Measurements from ENCODE around the gene SHROOM4.

The SHROOM4 gene

DNA sequence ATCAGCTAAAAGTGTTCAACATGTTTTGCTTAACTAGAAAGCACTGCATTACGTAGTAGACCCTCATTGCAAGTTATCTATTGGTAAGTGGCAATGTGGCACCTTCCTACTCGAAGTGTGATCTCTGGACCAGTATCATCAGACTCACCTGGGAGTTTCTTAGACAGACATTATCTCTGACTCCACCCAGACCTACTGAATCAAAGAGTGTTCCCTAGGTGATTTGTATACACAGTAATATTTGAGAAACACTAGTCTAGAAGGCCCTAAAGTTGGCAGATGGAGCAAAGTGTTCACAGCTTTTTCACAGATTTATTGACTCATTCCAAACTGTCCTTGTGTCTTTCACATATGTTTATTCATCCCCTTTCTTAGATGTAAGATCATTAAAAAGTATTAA is 35.7 kb downstream of the SHROOM4 start:
- no peak for DNase-seq (ENCODE audit: low read depth in 3 of 3)

DNA sequence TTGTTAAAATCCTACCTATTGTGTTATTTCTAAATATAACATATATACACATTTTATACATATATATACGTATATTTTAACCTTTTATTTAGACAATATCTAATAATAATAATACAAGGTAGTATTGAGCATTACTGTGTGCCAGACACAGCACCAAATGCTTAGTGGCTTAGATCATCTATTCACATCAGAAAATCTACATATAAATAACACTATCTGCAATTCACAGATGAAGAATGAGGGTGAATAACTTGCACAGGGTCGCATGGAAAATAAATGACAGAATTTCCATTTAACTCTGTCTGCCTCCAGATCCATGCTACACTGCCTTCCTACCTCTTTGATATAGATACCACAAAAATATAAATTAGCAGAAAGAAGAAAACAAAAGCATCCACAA is 37.7 kb downstream of the SHROOM4 start:
- no peak for DNase-seq (ENCODE audit: low read depth in 3 of 3)

DNA sequence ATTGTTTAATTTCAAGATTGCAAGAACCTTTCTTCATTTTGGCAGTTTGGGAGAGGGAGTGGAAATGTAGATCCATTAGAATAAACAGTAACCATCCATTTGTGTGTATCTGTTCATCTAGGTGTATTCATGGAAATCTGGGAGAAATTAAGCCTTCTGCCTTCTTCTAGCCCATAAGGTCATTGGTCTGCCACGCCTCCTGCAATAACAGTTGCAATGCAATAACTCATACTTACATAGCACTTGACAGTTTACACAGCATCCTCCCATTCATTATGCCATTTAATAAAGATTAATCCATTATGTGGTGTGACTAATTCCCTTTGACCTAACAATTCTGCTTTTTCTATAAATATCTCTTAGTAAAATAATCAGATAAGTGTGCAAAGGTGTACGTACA is 42.6 kb downstream of the SHROOM4 start:
- no peak for DNase-seq (ENCODE audit: low read depth in 3 of 3)

DNA sequence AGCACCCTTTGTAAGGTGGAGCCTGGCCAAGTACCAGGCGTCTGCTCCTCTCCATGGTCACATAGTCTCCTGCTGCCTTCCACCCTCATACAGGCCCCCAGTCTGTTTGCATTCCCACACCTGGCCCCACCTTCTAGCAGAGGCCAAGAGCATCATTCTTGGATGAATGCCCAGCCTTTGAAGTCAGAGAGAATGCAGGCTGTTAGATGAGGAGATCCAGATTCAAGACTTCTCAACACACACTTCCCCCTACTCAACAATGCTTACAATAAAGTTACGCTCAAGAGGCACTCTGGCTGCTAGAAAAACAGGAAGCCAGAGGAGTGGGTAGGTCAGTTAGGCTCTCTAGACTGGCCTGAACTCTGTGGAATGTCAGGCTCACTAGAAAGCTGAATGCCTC is 43.3 kb downstream of the SHROOM4 start:
- DNase-seq (ENCODE audit: low read depth in 3 of 3): no peak

GRCh38 chrX:50769389-50770063 is 44.5 kb downstream of the SHROOM4 start:
- DNase-seq (ENCODE audit: low read depth in 3 of 3): no peak

DNA sequence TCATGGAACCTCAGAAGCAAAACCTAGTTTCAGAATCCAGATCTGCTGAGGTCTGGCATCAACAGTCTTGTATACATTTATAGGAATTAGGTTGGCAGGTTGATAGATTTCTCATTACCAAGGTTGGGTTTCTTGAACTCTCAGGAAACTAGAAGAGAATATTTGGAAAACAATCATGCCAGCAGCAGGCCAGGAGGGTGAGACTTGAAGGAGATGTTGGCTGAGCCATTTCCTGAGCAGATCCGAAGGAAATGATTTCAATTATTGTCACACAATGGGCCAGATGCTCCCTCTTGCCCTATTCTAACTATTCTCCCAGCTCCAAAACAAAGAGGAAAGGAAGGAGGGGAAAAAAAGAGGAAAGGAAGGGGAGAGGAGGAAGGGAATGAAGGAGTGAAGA is 45.2 kb downstream of the SHROOM4 start:
- DNase-seq (ENCODE audit: low read depth in 3 of 3): no peak

DNA sequence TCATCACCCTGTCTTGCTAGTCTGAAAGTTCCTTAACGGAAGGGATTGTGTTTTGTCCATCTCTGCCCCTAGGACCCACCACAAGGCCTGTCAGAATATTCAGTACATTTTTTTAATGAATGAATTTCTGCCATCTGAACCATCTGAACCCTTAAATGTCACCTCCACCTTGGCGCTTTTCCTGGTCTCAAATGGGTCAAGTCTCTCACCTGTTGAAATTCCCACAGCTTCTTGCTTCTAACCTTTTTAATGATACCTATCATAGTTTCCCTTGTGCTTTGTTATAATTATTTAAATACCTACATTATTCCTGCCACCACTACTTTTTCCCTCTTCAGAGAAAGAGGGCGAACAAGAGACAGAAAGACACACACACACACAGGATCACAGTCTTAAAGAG is 48.0 kb downstream of the SHROOM4 start:
- DNase-seq (ENCODE audit: low read depth in 3 of 3): no peak

DNA sequence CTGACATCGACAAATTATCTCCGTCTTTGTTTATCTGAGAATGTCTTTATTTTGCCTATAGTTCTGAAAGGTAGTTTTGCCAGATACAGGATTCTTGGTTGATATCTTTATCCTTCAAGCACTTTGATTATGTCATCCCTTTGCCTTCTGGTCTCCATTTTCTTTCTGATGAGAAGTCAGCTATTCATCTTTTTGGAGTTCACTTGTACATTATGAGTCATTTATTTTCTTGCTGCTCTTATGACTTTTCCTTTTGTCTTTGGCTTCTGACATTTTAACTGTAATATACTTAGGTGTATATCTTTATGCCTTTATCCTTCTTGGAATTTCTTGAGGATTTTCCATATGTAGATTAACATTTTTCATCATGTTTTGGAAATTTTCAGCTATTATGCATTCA is 51.4 kb downstream of the SHROOM4 start:
- no peak for DNase-seq (ENCODE audit: low read depth in 3 of 3)

GRCh38 chrX:50756276-50756675 is 57.7 kb downstream of the SHROOM4 start:
- DNase-seq (ENCODE audit: low read depth in 3 of 3): no peak

DNA sequence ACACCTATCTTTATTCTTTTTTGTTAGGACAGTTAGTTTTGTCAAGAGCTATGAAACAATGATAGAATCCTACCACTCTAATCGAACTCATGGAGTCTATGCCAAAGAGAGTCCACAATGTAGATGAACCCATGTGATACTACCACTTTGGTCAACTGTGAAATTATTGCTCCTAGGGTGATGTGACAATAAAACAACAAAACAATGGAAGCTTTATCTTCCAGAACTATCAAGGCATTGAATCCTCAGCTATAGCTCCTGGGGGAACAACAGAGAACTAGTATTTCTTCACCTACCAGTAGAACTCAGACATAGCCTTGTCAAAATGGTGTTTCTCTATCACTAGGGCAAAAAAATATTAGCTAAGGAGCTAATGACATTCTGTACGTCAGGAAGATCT is 62.9 kb downstream of the SHROOM4 start:
- no peak for DNase-seq (ENCODE audit: low read depth in 3 of 3)

- no peak for DNase-seq (ENCODE audit: low read depth in 3 of 3)
Measured at GRCh38 chrX:50747471-50747900, 66.5 kb downstream of the SHROOM4 start.

DNA sequence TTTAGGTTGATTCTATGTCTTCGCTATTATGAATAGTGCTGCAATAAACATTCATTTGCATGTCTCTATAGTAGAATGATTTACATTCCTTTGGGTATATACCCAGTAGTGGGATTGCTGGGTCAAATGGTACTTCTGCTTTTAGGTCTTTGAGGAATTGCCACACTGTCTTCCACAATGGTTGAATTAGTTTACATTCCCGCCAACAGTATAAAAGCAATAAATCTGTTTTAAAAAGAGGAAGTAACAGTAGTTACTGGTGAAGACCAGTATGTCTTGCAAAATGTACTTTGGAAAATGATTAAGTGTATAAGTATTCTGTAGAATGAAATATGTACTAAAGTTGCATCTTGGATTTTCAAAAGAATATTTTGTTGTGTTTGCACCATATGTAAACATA is 77.3 kb downstream of the SHROOM4 start:
- DNase-seq (ENCODE audit: low read depth in 3 of 3): no peak

DNA sequence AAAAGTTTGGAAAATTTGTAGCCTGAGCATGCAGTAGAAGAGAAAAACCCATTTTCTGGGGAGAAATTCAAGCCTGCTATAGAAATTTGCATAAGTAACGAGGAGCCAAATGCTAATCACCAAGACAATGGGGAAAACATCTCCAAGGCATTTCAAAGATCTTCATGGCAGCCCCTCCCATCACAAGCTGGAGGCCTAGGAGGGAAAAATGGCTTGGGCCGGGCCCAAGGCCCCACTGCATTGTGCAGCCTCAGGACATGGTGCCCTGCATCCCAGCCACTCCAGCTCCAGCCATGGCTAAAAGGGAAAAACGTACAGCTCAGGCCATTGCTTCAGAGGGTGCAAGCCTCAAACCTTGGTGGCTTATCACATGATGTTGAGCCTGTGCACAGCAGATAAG is 87.7 kb downstream of the SHROOM4 start:
- no peak for DNase-seq (ENCODE audit: low read depth in 3 of 3)

GRCh38 chrX:50725310-50725709 is 88.7 kb downstream of the SHROOM4 start:
- DNase-seq (ENCODE audit: low read depth in 3 of 3): no peak

GRCh38 chrX:50723006-50723405 is 91.0 kb downstream of the SHROOM4 start:
- DNase-seq (ENCODE audit: low read depth in 3 of 3): no peak

GRCh38 chrX:50721764-50722521 is 92.1 kb downstream of the SHROOM4 start:
- DNase-seq (ENCODE audit: low read depth in 3 of 3): no peak

- no peak for DNase-seq (ENCODE audit: low read depth in 3 of 3)
Measured at GRCh38 chrX:50719614-50720013, 94.4 kb downstream of the SHROOM4 start.

DNA sequence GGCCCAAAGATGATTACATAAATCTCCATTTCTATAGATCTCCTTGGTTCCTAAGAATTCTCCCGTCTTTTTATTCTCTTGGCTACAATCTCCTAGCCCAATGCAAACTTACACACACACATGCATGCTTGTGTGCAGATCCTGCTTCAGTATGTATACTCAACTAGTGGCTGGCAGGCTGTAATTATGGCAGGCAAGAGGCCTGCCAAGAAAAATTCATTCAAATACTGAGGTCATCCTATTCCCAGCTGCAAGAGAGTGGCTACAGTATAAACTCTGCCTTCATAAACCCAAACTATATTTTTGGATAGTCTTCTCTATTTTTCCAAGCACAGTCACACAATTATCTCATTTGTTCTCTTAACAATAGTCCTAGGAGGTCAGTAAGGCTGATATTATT is 95.2 kb downstream of the SHROOM4 start:
- no peak for DNase-seq (ENCODE audit: low read depth in 3 of 3)

GRCh38 chrX:50716706-50717105 is 97.3 kb downstream of the SHROOM4 start:
- DNase-seq (ENCODE audit: low read depth in 3 of 3): no peak

DNA sequence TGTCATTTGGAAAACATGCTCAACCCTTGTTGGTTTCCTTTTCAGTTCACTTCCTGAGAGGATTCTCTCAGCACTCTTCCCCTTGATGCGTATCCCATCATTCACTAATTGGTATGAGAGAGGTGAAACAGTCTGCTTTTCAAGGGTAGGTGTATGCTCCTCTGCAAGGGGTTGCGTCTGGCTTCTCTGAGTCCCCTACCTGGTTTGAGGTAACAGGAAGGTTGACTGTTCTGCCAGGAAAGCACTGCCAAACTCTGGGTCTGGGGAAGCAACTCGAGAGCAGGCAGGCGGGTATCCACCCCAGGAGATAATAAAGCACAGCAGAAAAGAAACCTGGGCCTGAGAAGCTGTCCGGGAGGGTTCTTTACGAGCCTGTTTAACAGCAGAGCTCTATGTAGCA is 101.2 kb downstream of the SHROOM4 start:
- DNase-seq (ENCODE audit: low read depth in 3 of 3): no peak

DNA sequence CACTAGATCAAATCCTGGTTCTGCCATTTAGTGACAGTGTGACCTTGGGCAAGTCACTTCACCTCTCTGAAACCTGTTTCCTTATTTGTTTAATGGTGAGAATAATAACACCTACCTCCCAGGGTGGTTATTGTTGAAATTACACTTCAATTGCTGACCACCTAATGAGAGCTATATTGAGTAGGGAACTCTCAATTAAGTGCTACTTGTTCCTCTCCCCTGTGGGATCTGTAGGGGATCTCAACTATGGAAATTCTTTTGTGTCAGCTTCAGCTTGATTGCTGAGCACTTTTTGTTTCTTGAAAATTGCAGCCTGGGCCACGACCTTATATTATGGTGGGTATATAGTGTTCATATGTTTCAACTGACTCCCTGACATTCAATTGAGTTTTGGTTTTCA is 102.1 kb downstream of the SHROOM4 start:
- DNase-seq (ENCODE audit: low read depth in 3 of 3): no peak

- no peak for DNase-seq (ENCODE audit: low read depth in 3 of 3)
Measured at GRCh38 chrX:50707955-50708699, 105.9 kb downstream of the SHROOM4 start.

GRCh38 chrX:50707405-50707804 is 106.6 kb downstream of the SHROOM4 start:
- DNase-seq (ENCODE audit: low read depth in 3 of 3): no peak

Data from stimulated activated CD4-positive, alpha-beta T cell treated with anti-CD3 and anti-CD28 coated beads, TNF-alpha, amount 100 ng/mL, for 4 hours (primary cell).